HEK293 (cell line): ENCODE measurements around the gene SYNM.

Experiments used
- RBAK ChIP-seq: fragments of 450-650 bp; formaldehyde crosslinking; IDR thresholded peaks from 2 replicates; pipeline ENCODE4 v1.5.1; 2016; ENCODE audit warnings: missing biosample characterization, missing genetic modification characterization
- YY2 ChIP-seq: fragments of 450-650 bp; formaldehyde crosslinking; IDR thresholded peaks from 2 replicates; pipeline ENCODE4 v1.5.1; 2016; ENCODE audit warnings: missing biosample characterization, missing genetic modification characterization
- ZBTB1 ChIP-seq: fragments of 450-650 bp; formaldehyde crosslinking; IDR thresholded peaks from 2 replicates; pipeline ENCODE4 v1.5.1; 2016; ENCODE audit warnings: missing biosample characterization, missing genetic modification characterization
- ZEB2 ChIP-seq: fragments of 450-650 bp; formaldehyde crosslinking; IDR thresholded peaks from 2 replicates; pipeline ENCODE4 v1.5.1; 2016; ENCODE audit warnings: missing biosample characterization, missing genetic modification characterization
- ZFP41 ChIP-seq: fragments of 450-650 bp; formaldehyde crosslinking; IDR thresholded peaks from 2 replicates; pipeline ENCODE4 v1.5.1; 2016; ENCODE audit warnings: missing biosample characterization, missing genetic modification characterization, borderline replicate concordance
- ZNF274 ChIP-seq, 2 experiments: fragments of 200-500 bp in 1 of 2; fragments of 450-650 bp in 1 of 2; sonication (Bioruptor generic) in 1 of 2; formaldehyde crosslinking in 1 of 2; IDR thresholded peaks; 2 replicates each; pipeline versions ENCODE4 v1.5.1 to v1.6.1; 2014 to 2016; ENCODE audit warnings: borderline replicate concordance in 1 of 2, inconsistent platforms in 1 of 2, low read length in 1 of 2, missing biosample characterization in 1 of 2, missing genetic modification characterization in 1 of 2
- ZNF626 ChIP-seq: fragments of 450-650 bp; sonication (Bioruptor Pico); formaldehyde crosslinking; IDR thresholded peaks from 2 replicates; pipeline ENCODE4 v1.5.1; 2018; ENCODE audit warnings: missing biosample characterization, missing genetic modification characterization, inconsistent platforms
- ZNF792 ChIP-seq: fragments of 450-650 bp; formaldehyde crosslinking; IDR thresholded peaks from 2 replicates; pipeline ENCODE4 v1.5.1; 2016; ENCODE audit warnings: missing biosample characterization, missing genetic modification characterization
- TF ChIP-seq, protein P1 (sequence below): fragments of 450-650 bp; formaldehyde crosslinking; IDR thresholded peaks from 2 replicates; pipeline ENCODE4 v1.5.1; 2016; ENCODE audit warnings: missing biosample characterization, missing genetic modification characterization
- TF ChIP-seq, protein P2 (sequence below): sonication (generic); formaldehyde crosslinking; IDR thresholded peaks from 2 replicates; pipeline ENCODE4 v1.8.1; 2022; ENCODE audit warnings: mild to moderate bottlenecking, moderate library complexity, missing genetic modification reagents
- TF ChIP-seq, protein P3 (sequence below): fragments of 450-650 bp; formaldehyde crosslinking; IDR thresholded peaks from 2 replicates; pipeline ENCODE4 v1.5.1; 2016; ENCODE audit warnings: missing biosample characterization, missing genetic modification characterization

DNA sequence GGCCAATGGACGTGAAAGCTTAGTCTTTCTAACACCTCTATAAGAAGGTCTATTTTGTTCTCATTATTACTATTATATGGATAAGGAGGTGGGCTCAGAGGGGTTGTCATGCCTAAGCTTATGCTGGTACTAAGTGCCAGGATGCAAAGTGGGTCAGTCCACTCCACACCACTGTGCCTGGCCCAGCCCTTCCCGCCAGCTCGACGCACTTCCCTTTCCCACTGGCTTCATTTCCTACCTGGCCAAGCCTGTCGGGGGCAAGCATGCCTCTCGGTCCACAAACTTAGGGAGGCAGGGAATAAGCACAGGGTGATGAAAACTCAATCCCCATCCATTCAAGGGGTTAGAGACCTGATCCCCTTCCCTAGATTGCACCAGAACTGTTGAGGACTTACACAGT is 5.9 kb upstream of the SYNM start:
- TF ChIP-seq, protein P1, sequence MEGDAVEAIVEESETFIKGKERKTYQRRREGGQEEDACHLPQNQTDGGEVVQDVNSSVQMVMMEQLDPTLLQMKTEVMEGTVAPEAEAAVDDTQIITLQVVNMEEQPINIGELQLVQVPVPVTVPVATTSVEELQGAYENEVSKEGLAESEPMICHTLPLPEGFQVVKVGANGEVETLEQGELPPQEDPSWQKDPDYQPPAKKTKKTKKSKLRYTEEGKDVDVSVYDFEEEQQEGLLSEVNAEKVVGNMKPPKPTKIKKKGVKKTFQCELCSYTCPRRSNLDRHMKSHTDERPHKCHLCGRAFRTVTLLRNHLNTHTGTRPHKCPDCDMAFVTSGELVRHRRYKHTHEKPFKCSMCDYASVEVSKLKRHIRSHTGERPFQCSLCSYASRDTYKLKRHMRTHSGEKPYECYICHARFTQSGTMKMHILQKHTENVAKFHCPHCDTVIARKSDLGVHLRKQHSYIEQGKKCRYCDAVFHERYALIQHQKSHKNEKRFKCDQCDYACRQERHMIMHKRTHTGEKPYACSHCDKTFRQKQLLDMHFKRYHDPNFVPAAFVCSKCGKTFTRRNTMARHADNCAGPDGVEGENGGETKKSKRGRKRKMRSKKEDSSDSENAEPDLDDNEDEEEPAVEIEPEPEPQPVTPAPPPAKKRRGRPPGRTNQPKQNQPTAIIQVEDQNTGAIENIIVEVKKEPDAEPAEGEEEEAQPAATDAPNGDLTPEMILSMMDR (tag by site-specific recombination), result no peak
- TF ChIP-seq ZEB2 (no peak), RBAK (tag by site-specific recombination) (no peak), ZNF792 (tag by site-specific recombination) (no peak), ZNF626 (tag by site-specific recombination) (no peak), ZNF274 (IDR thresholded peaks at IDR 0.05; ENCODE audit: low read length) (no peak), ZNF274 (tag by site-specific recombination; IDR thresholded peaks at IDR 0.05; ENCODE audit: borderline replicate concordance) (no peak), ZBTB1 (tag by site-specific recombination) (no peak), YY2 (tag by site-specific recombination) (no peak), ZFP41 (no peak)
- TF ChIP-seq, protein P2, sequence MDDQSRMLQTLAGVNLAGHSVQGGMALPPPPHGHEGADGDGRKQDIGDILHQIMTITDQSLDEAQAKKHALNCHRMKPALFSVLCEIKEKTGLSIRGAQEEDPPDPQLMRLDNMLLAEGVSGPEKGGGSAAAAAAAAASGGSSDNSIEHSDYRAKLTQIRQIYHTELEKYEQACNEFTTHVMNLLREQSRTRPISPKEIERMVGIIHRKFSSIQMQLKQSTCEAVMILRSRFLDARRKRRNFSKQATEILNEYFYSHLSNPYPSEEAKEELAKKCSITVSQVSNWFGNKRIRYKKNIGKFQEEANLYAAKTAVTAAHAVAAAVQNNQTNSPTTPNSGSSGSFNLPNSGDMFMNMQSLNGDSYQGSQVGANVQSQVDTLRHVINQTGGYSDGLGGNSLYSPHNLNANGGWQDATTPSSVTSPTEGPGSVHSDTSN (CRISPR knock-in tag), result no peak
- TF ChIP-seq, protein P3, sequence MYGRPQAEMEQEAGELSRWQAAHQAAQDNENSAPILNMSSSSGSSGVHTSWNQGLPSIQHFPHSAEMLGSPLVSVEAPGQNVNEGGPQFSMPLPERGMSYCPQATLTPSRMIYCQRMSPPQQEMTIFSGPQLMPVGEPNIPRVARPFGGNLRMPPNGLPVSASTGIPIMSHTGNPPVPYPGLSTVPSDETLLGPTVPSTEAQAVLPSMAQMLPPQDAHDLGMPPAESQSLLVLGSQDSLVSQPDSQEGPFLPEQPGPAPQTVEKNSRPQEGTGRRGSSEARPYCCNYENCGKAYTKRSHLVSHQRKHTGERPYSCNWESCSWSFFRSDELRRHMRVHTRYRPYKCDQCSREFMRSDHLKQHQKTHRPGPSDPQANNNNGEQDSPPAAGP (tag by site-specific recombination), result no peak
